Vagina (tissue), 2 donors: Measurements from ENCODE around the gene C1orf21.

Experiments used
- CTCF ChIP-seq, 3 experiments: fragments of 450-650 bp in 2 of 3; fragments of 200-600 bp in 1 of 3; sonication (generic) in 1 of 3; IDR thresholded peaks; one replicate each; pipeline ENCODE4 v1.5.1; 2017 to 2019; ENCODE audit warnings: antibody characterized with exemption in 3 of 3, mild to moderate bottlenecking in 2 of 3, moderate library complexity in 2 of 3
- POLR2A ChIP-seq, 2 donors: fragments of 450-650 bp; IDR thresholded peaks; one replicate each; pipeline ENCODE4 v1.6.1; 2017; ENCODE audit warnings: antibody characterized with exemption in 2 of 2, mild to moderate bottlenecking in 2 of 2, moderate library complexity in 2 of 2
- POLR2AphosphoS5 ChIP-seq, 2 donors: sonication (generic); formaldehyde crosslinking; IDR thresholded peaks; one replicate each; pipeline ENCODE4 v1.9.0; 2017; ENCODE audit warnings: antibody characterized with exemption in 2 of 2, mild to moderate bottlenecking in 2 of 2, low read depth in 1 of 2; ENCODE audit not compliant: insufficient read depth in 1 of 2

- TF ChIP-seq CTCF (IDR thresholded peaks at IDR 0.05) (no peak), POLR2A (IDR thresholded peaks at IDR 0.05) (no peak), POLR2AphosphoS5 (IDR thresholded peaks at IDR 0.05; ENCODE audit: insufficient read depth in 1 of 2, low read depth in 1 of 2) (peak; percentile 66 to 94)
Measured at GRCh38 chr1:184622136-184622823, 235.5 kb downstream of the C1orf21 start.
